ENCODE data around the gene PCYT2. TPM values are rescaled to one million over a fixed set of nuclear protein-coding genes. Genes with fewer than 3 reads are reported as not detected.
"Not testable (repeated sequence)": the region's sequence is repeated elsewhere in the genome, so short reads cannot be mapped to it uniquely, and the experiment has no call there.

The PCYT2 gene
- total RNA-seq, 1 experiment from 2014 or later = 51.5 TPM

DNA sequence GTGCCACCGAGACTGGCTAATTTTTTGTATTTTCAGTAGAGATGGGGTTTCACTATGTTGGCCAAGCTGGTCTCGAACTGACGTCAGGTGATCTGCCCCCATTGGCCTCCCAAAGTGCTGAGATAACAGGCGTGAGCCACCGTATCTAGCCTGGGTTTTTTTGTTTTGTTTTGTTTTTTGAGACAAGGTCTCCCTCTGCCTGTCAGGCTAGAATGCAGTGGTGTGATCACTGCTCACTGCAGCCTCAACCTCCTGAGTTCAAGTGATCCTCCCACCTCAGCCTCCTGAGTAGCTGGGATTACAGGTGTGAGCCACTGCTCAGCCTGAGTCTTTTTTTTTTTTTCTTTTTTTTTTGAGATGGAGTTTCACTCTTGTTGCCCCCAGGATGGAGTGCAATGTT, 42.2 kb upstream of the PCYT2 start:
- H3K9me2 ChIP-seq (ENCODE audit: insufficient read depth); BruUV-seq (replicated peaks); H3K27ac ChIP-seq (ENCODE audit: low read depth, low read length); H4K20me1 ChIP-seq (ENCODE audit: insufficient read depth); H3K9ac ChIP-seq (ENCODE audit: low read length); H3K27me3 ChIP-seq (ENCODE audit: insufficient read depth, low read length); H2AFZ ChIP-seq (ENCODE audit: low read depth, low read length, poor library complexity, severe bottlenecking); H3K4me1 ChIP-seq (ENCODE audit: control insufficient read depth in 1 of 2, insufficient read depth in 2 of 2, low read length in 2 of 2); intact Hi-C loops (cut with micrococcal nuclease); H3K4me2 ChIP-seq (ENCODE audit: low read length); H3K9me3 ChIP-seq (ENCODE audit: control insufficient read depth in 1 of 2, insufficient read depth in 1 of 2, low read depth in 1 of 2, low read length in 2 of 2); H3K4me3 ChIP-seq (replicated peaks in 1 of 2; ENCODE audit: low read depth in 1 of 2, low read length in 2 of 2); H3K79me2 ChIP-seq (ENCODE audit: insufficient read depth, low read length); DNase-seq (ENCODE audit: low read depth, low spot score); H3K36me3 ChIP-seq (ENCODE audit: control insufficient read depth in 1 of 2, insufficient read depth in 2 of 2, low read length in 2 of 2): not testable (repeated sequence)
- peak; percentile 62 for TF ChIP-seq RAD21 (IDR thresholded peaks at IDR 0.05; ENCODE audit: low read depth)
- TF ChIP-seq, protein P1, sequence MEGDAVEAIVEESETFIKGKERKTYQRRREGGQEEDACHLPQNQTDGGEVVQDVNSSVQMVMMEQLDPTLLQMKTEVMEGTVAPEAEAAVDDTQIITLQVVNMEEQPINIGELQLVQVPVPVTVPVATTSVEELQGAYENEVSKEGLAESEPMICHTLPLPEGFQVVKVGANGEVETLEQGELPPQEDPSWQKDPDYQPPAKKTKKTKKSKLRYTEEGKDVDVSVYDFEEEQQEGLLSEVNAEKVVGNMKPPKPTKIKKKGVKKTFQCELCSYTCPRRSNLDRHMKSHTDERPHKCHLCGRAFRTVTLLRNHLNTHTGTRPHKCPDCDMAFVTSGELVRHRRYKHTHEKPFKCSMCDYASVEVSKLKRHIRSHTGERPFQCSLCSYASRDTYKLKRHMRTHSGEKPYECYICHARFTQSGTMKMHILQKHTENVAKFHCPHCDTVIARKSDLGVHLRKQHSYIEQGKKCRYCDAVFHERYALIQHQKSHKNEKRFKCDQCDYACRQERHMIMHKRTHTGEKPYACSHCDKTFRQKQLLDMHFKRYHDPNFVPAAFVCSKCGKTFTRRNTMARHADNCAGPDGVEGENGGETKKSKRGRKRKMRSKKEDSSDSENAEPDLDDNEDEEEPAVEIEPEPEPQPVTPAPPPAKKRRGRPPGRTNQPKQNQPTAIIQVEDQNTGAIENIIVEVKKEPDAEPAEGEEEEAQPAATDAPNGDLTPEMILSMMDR (IDR thresholded peaks at IDR 0.05 in 2 of 3, conservative IDR thresholded peaks at IDR 0.05 in 1 of 3; ENCODE audit: borderline replicate concordance in 1 of 3, insufficient read depth in 1 of 3, low read depth in 2 of 3, low read length in 2 of 3) = peak in 2 of 3 experiments; percentile 20 to 31; a peak in 2 of 6 replicates
- ChIA-PET POLR2A (interaction anchor here (2.6 to 2.9 kb wide), 2 partner anchors 10 to 69 kb away, joined by 6 to 8 read pairs; partner anchors contain the start of genes CENPX and LRRC45), RAD21 (ENCODE audit: low non-redundant PET in 1 of 2, low total read pairs in 2 of 2, uncharacterized antibody in 2 of 2, unreplicated experiment in 2 of 2) (interaction anchor here in 1 of 2 experiments (0.8 kb wide), 1 partner anchor 27 kb away, joined by 4 read pairs; no protein-coding TSS in a partner anchor), CTCF (interaction anchor here (3.5 kb wide), 1 partner anchor 68 kb away, joined by 22 read pairs; the partner anchor contains the start of genes CENPX and LRRC45)
- peak; percentile 57 for ATAC-seq

DNA sequence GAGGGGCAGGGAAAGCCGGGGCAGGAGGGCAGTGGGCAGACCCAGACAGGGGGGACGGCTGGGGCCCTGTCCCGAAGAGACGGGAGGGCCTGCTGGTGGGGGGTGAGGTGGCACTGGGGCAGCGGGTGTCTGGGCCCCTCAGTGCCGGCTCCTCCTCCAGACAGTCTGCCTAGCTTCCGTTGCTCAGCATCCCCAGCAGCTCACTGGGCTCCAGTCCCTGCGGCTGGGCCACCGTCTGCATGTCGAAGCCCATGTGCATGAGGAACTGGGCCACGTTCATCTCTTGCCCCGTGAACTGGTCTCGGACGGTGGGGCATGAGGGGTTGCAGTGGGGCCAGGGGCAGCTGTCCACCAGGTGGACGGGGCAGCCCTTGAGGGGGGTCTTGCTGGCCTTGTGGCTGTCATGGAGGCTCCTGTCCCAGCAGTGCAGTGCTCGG, 41.6 kb upstream of the PCYT2 start:
- no peak overlapping the region for H2AFZ ChIP-seq (ENCODE audit: low read depth, low read length, poor library complexity, severe bottlenecking)
- no peaks in the 10 kb centered on the region for H3K79me2 ChIP-seq (ENCODE audit: insufficient read depth, low read length)
- intact Hi-C loops (cut with micrococcal nuclease) = no loop called here
- ChIA-PET CTCF (interaction anchor here (3.5 kb wide), 1 partner anchor 69 kb away, joined by 22 read pairs; the partner anchor contains the start of genes CENPX and LRRC45), POLR2A (interaction anchor here (0.9 to 2.6 kb wide), 2 partner anchors 70 to 92 kb away, joined by 4 to 6 read pairs; partner anchors contain the start of genes CENPX and LRRC45), RAD21 (ENCODE audit: low non-redundant PET in 1 of 2, low total read pairs in 2 of 2, uncharacterized antibody in 2 of 2, unreplicated experiment in 2 of 2) (no interaction called here)
- no peaks in the 10 kb centered on the region for H4K20me1 ChIP-seq (ENCODE audit: insufficient read depth)
- peaks cover 0 to 5% of the 10 kb centered on the region in 2 experiments; a peak in 1 of 4 replicates for H3K4me1 ChIP-seq (ENCODE audit: control insufficient read depth in 1 of 2, insufficient read depth in 2 of 2, low read length in 2 of 2)
- no TSS peak for BruUV-seq (replicated peaks)
- no peaks in the 10 kb centered on the region for H3K9me3 ChIP-seq (ENCODE audit: control insufficient read depth in 1 of 2, insufficient read depth in 1 of 2, low read depth in 1 of 2, low read length in 2 of 2)
- H3K27ac ChIP-seq (ENCODE audit: low read depth, low read length) = no peak overlapping the region
- no peak overlapping the region for H3K9ac ChIP-seq (ENCODE audit: low read length)
- H3K4me3 ChIP-seq (replicated peaks in 1 of 2; ENCODE audit: low read depth in 1 of 2, low read length in 2 of 2) = no peak overlapping the region
- no peak for DNase-seq (ENCODE audit: low read depth, low spot score)
- no peaks in the 10 kb centered on the region for H3K9me2 ChIP-seq (ENCODE audit: insufficient read depth)
- H3K27me3 ChIP-seq (ENCODE audit: insufficient read depth, low read length) = no peaks in the 10 kb centered on the region
- no peaks in the 10 kb centered on the region for H3K36me3 ChIP-seq (ENCODE audit: control insufficient read depth in 1 of 2, insufficient read depth in 2 of 2, low read length in 2 of 2)
- H3K4me2 ChIP-seq (ENCODE audit: low read length) = no peak overlapping the region
- ATAC-seq = no peak
- TF ChIP-seq ZFX (IDR thresholded peaks at IDR 0.05) = no peak
- no peak for TF ChIP-seq ELF1 (IDR thresholded peaks at IDR 0.05; ENCODE audit: borderline replicate concordance, low read depth)
- TF ChIP-seq, protein P2, sequence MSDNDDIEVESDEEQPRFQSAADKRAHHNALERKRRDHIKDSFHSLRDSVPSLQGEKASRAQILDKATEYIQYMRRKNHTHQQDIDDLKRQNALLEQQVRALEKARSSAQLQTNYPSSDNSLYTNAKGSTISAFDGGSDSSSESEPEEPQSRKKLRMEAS (IDR thresholded peaks at IDR 0.05) = no peak
- TF ChIP-seq, protein P3, sequence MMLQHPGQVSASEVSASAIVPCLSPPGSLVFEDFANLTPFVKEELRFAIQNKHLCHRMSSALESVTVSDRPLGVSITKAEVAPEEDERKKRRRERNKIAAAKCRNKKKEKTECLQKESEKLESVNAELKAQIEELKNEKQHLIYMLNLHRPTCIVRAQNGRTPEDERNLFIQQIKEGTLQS (IDR thresholded peaks at IDR 0.05) = no peak
- TF ChIP-seq ZNF274 (IDR thresholded peaks at IDR 0.05; ENCODE audit: low read depth, low read length) = no peak
- TF ChIP-seq, protein P4, sequence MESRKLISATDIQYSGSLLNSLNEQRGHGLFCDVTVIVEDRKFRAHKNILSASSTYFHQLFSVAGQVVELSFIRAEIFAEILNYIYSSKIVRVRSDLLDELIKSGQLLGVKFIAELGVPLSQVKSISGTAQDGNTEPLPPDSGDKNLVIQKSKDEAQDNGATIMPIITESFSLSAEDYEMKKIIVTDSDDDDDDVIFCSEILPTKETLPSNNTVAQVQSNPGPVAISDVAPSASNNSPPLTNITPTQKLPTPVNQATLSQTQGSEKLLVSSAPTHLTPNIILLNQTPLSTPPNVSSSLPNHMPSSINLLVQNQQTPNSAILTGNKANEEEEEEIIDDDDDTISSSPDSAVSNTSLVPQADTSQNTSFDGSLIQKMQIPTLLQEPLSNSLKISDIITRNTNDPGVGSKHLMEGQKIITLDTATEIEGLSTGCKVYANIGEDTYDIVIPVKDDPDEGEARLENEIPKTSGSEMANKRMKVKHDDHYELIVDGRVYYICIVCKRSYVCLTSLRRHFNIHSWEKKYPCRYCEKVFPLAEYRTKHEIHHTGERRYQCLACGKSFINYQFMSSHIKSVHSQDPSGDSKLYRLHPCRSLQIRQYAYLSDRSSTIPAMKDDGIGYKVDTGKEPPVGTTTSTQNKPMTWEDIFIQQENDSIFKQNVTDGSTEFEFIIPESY (IDR thresholded peaks at IDR 0.05; ENCODE audit: extremely low read depth, insufficient replicate concordance, low read length) = no peak
- TF ChIP-seq CEBPB (IDR thresholded peaks at IDR 0.05; ENCODE audit: low read depth) = no peak
- TF ChIP-seq YY1 (IDR thresholded peaks at IDR 0.05; ENCODE audit: extremely low read depth, insufficient replicate concordance, low read depth, low read length) = no peak
- TF ChIP-seq SP1 (IDR thresholded peaks at IDR 0.05; ENCODE audit: low read depth) = no peak
- TF ChIP-seq TCF7L2 (IDR thresholded peaks at IDR 0.05; ENCODE audit: borderline replicate concordance, extremely low read depth, insufficient read depth, insufficient read length) = no peak
